ENCODE data around the gene KLHL30.

- no peak for TF ChIP-seq CTCF (IDR thresholded peaks at IDR 0.05)
- TF ChIP-seq POLR2A (IDR thresholded peaks at IDR 0.05), result no peak
Measured at GRCh38 chr2:238123991-238124470, 14.4 kb upstream of the KLHL30 start.
